Hepatocyte (in vitro differentiated cells): ENCODE measurements around the gene PDIA3.

ENCODE experiments used
- EZH2 ChIP-seq: fragments of 200-600 bp; sonication (generic); IDR thresholded peaks from 2 replicates; pipeline ENCODE4 v1.6.1; 2016; ENCODE audit warnings: antibody characterized with exemption, mild to moderate bottlenecking, borderline replicate concordance
- EZH2phosphoT487 ChIP-seq: fragments of 200-600 bp; sonication (generic); IDR thresholded peaks from one replicate; pipeline ENCODE4 v1.6.1; 2018; ENCODE audit warnings: antibody characterized with exemption, mild to moderate bottlenecking, low read depth, moderate library complexity; ENCODE audit not compliant: unreplicated experiment, severe bottlenecking
- TF ChIP-seq, protein P1 (sequence below): fragments of 200-600 bp; sonication (generic); IDR thresholded peaks from 2 replicates; pipeline ENCODE4 v1.5.1; 2016; ENCODE audit warnings: antibody characterized with exemption, mild to moderate bottlenecking; ENCODE audit not compliant: poor library complexity

- TF ChIP-seq, protein P1, sequence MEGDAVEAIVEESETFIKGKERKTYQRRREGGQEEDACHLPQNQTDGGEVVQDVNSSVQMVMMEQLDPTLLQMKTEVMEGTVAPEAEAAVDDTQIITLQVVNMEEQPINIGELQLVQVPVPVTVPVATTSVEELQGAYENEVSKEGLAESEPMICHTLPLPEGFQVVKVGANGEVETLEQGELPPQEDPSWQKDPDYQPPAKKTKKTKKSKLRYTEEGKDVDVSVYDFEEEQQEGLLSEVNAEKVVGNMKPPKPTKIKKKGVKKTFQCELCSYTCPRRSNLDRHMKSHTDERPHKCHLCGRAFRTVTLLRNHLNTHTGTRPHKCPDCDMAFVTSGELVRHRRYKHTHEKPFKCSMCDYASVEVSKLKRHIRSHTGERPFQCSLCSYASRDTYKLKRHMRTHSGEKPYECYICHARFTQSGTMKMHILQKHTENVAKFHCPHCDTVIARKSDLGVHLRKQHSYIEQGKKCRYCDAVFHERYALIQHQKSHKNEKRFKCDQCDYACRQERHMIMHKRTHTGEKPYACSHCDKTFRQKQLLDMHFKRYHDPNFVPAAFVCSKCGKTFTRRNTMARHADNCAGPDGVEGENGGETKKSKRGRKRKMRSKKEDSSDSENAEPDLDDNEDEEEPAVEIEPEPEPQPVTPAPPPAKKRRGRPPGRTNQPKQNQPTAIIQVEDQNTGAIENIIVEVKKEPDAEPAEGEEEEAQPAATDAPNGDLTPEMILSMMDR = no peak
- TF ChIP-seq EZH2 (no peak), EZH2phosphoT487 (no peak)
Observed at GRCh38 chr15:43763819-43764446, 17.7 kb downstream of the PDIA3 start.
